ENCODE results near the gene TMEM185B.

- TF ChIP-seq CTCF (IDR thresholded peaks at IDR 0.05) (no peak), ZFX (IDR thresholded peaks at IDR 0.05; ENCODE audit: borderline replicate concordance) (no peak)
Observed at GRCh38 chr2:120195553-120195952, 27.6 kb downstream of the TMEM185B start.

Data from 22Rv1 (cell line).